Bronchial epithelial cell (primary cell): ENCODE results near the gene PRDX1. TPM values are rescaled to one million over a fixed set of nuclear protein-coding genes. Genes with fewer than 3 reads are reported as not detected.
"Not testable (repeated sequence)": the region's sequence is repeated elsewhere in the genome, so short reads cannot be mapped to it uniquely, and the experiment has no call there.

Experiments
- DNase-seq: peaks from one replicate; pipeline ENCODE4 v3.0.0-alpha.2; 2010; ENCODE audit warnings: low read depth
- FAIRE-seq: peaks from 2 replicates; lab custom pipeline; 2011; peaks lifted over from hg19 to GRCh38; lab: Jason Lieb, UNC
- H3K27me3 ChIP-seq: 2 replicates; pipeline ENCODE4 v1.5.1; 2011; ENCODE audit warnings: low read length; ENCODE audit not compliant: control insufficient read depth, insufficient read depth
- H3K36me3 ChIP-seq: 2 replicates; pipeline ENCODE4 v1.5.1; 2011; ENCODE audit warnings: low read length; ENCODE audit not compliant: control insufficient read depth, insufficient read depth
- H3K4me3 ChIP-seq: 2 replicates; pipeline ENCODE4 v1.5.1; 2011; ENCODE audit warnings: mild to moderate bottlenecking, low read depth, low read length, control low read depth
- total RNA-seq: library from RNA; depleted of rRNA; stranded (reverse); fragments of >200 nt; gene quantifications from 2 replicates; pipeline ENCODE4 v1.2.1, GENCODE V29; 2014
- TF ChIP-seq, protein P1 (sequence below): IDR thresholded peaks from 2 replicates; pipeline ENCODE4 v1.5.1; 2011; ENCODE audit warnings: mild to moderate bottlenecking, moderate library complexity, low read length, control low read depth, inconsistent platforms; ENCODE audit not compliant: insufficient read depth, severe bottlenecking

The PRDX1 gene
- total RNA-seq, 1 donor from 2014 or later, result 403 TPM

DNA sequence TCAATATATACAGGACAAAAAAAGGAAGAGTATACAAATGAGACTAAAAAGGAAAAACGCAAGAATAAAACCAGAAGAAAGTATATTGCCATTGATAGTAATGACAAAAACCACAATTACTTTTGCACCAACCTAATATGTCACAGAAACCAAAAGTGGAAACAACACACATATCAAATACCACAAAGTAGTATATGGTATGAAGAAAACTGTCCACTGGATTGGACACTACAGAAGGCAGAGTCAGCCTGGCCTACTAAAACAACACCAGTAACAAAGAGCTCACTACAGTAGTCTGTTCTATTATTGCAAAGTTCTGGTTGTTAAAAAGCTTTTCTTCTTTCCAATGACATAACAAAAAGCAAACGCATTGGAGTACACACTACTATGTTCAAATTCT is 48.4 kb downstream of the PRDX1 start:
- Histone ChIP-seq H3K36me3 (no peaks in the 10 kb centered on the region), H3K27me3 (no peaks in the 10 kb centered on the region), H3K4me3 (no peak overlapping the region)
- DNase-seq, result no peak
- TF ChIP-seq, protein P1, sequence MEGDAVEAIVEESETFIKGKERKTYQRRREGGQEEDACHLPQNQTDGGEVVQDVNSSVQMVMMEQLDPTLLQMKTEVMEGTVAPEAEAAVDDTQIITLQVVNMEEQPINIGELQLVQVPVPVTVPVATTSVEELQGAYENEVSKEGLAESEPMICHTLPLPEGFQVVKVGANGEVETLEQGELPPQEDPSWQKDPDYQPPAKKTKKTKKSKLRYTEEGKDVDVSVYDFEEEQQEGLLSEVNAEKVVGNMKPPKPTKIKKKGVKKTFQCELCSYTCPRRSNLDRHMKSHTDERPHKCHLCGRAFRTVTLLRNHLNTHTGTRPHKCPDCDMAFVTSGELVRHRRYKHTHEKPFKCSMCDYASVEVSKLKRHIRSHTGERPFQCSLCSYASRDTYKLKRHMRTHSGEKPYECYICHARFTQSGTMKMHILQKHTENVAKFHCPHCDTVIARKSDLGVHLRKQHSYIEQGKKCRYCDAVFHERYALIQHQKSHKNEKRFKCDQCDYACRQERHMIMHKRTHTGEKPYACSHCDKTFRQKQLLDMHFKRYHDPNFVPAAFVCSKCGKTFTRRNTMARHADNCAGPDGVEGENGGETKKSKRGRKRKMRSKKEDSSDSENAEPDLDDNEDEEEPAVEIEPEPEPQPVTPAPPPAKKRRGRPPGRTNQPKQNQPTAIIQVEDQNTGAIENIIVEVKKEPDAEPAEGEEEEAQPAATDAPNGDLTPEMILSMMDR, result no peak
- FAIRE-seq, result no peak

DNA sequence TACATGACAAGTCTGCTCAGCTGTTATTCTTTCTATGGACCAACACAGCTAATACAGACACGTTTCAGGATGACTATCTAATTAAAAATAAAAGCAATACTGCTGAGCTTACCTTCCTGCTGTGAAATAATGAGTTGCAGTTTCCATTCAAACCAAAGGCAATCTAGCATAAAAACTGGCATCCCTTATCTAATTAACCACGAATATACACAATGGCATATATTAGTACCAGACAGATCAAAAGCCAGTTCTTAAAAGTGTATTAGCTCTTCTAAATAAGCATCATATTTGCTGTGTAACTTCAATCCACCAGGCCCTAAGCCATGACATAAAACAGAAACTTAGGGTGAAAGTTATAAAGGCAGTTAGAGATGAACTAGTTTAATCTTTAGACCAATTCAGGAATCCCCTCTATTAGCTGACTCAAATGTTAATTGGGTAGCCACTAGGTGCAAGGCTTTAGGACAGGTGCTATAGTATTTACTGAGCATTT is 51.3 kb downstream of the PRDX1 start:
- Histone ChIP-seq H3K36me3 (no peaks in the 10 kb centered on the region), H3K27me3 (no peaks in the 10 kb centered on the region), H3K4me3 (no peak overlapping the region)
- DNase-seq, result no peak
- TF ChIP-seq, protein P1, result no peak
- no peak for FAIRE-seq

DNA sequence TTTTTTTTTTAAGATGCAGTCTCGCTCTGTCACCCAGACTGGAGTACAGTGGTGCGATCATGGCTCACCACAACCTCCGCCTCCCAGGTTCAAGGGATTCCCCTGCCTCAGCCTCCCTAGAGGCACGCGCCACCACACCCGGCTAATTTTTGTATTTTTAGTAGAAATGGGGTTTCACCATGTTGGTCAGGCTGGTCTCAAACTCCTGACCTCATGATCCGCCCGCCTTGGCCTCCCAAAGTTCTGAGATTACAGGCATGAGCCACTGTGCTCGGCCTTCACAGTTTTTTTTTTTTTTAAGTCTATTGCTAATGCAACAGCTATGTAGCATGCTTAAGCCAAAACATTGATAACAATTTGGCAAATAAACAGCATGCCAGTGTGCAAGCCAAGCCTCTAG is 54.3 kb downstream of the PRDX1 start:
- H3K27me3 ChIP-seq, H3K36me3 ChIP-seq, H3K4me3 ChIP-seq, DNase-seq, FAIRE-seq: not testable (repeated sequence)

DNA sequence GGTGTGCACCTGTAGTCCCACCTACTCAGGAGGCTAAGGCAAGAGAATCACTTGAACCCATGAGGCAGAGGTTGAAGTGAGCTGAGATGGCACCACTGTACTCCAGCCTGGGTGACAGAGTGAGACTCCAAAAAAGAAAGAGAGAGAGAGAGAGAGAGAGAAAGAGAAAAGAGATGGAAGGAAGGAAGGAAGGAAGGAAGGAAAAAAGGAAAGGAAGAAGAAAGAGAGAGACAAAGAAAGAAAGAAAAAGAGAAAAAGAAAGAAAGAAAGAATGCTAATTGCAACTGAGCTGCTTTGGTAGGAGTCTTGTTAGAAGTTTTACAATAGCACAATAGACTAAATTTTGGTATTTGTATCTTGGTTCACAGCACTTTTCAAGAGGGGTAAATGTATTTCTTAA is 56.4 kb downstream of the PRDX1 start:
- FAIRE-seq (no peak), DNase-seq (no peak)
- no peaks in the 10 kb centered on the region for H3K27me3 ChIP-seq
- H3K36me3 ChIP-seq, result no peaks in the 10 kb centered on the region
- TF ChIP-seq, protein P1, result no peak
- no peak overlapping the region for H3K4me3 ChIP-seq

Other genes starting within 250 kb of the PRDX1 start
- under 0.01 and 0.53 TPM in 2 replicates for gene HPDL, start 195.0 kb downstream of the PRDX1 start, total RNA-seq
- 5.2 and 9.5 TPM in 2 replicates for gene TOE1, start 181.7 kb downstream of the PRDX1 start, total RNA-seq
- 20.2 and 20.5 TPM in 2 replicates for gene MUTYH, start 181.4 kb downstream of the PRDX1 start, total RNA-seq
- 1.6 and 2.0 TPM in 2 replicates for gene TESK2, start 30.7 kb downstream of the PRDX1 start, total RNA-seq
- 0.26 and 0.64 TPM in 2 replicates for gene CCDC163, start 21.8 kb downstream of the PRDX1 start, total RNA-seq
- gene MMACHC, start 21.6 kb downstream of the PRDX1 start, total RNA-seq, result 0.77 and 1.1 TPM in 2 replicates
- gene AKR1A1, start 28.9 kb upstream of the PRDX1 start, total RNA-seq, result 109 and 145 TPM in 2 replicates
- gene NASP, start 62.2 kb upstream of the PRDX1 start, total RNA-seq, result 16.6 and 28.3 TPM in 2 replicates
- gene CCDC17, start 102.2 kb upstream of the PRDX1 start, total RNA-seq, result 0.79 and 1.7 TPM in 2 replicates
- 140 and 147 TPM in 2 replicates for gene GPBP1L1, start 164.6 kb upstream of the PRDX1 start, total RNA-seq
- 8.2 and 10.1 TPM in 2 replicates for gene TMEM69, start 166.3 kb upstream of the PRDX1 start, total RNA-seq
- gene IPP, start 228.8 kb upstream of the PRDX1 start, total RNA-seq, result 9.7 and 13.7 TPM in 2 replicates